ENCODE data around the gene NEK5. TPM values are rescaled to one million over a fixed set of nuclear protein-coding genes. Genes with fewer than 3 reads are reported as not detected.

NEK5 gene
- total and polyA plus RNA-seq, 2 of the 8 experiments (the other 6 are each of a cell fraction or from before 2014, with no cell fraction given), result 0.12 to 0.35 TPM

- Histone ChIP-seq H3K23me2 (ENCODE audit: low read depth, low read length) (no peaks in the 10 kb centered on the region; the same call in 1 of the 2 replicates), H2BK12ac (ENCODE audit: low read depth, low read length) (peak overlapping the region; percentile 70; the same call in 1 of the 2 replicates), H3K27ac (ENCODE audit: low read depth, low read length) (no peak overlapping the region), H2BK5ac (ENCODE audit: low read depth, low read length) (no peak overlapping the region), H4K20me1 (replicated peaks in 1 of 2; ENCODE audit: control insufficient read depth in 1 of 2, insufficient read depth in 2 of 2, low read length in 2 of 2) (no peaks in the 10 kb centered on the region), H3K14ac (ENCODE audit: insufficient read length) (no peak overlapping the region), H3K79me1 (ENCODE audit: low read depth, low read length) (no peaks in the 10 kb centered on the region), H3K4ac (replicated peaks; ENCODE audit: insufficient read length, low read depth, low read length) (no peak overlapping the region), H3K79me2 (ENCODE audit: control insufficient read depth in 1 of 2, insufficient read depth in 2 of 2, low read length in 2 of 2) (no peaks in the 10 kb centered on the region), H3K4me3 (ENCODE audit: extremely low read depth in 1 of 4, insufficient read depth in 2 of 4, low read depth in 3 of 4, low read length in 4 of 4) (no peak overlapping the region), H3K9ac (replicated peaks in 1 of 4; ENCODE audit: extremely low read depth in 1 of 4, low read depth in 3 of 4, low read length in 3 of 4) (no peak overlapping the region), H2AK5ac (ENCODE audit: low read depth, low read length) (peak overlapping the region; percentile 43; the same call in 1 of the 2 replicates), H2AFZ (ENCODE audit: low read length) (no peak overlapping the region), H3K56ac (replicated peaks; ENCODE audit: insufficient read length, low read depth, low read length) (no peak overlapping the region), H2BK15ac (ENCODE audit: low read length) (no peak overlapping the region), H3K4me2 (ENCODE audit: insufficient read depth in 1 of 2, low read depth in 2 of 2, low read length in 2 of 2) (no peak overlapping the region), H3K23ac (ENCODE audit: insufficient read length) (no peak overlapping the region), H2BK20ac (ENCODE audit: low read length) (no peak overlapping the region), H3K36me3 (ENCODE audit: control insufficient read depth in 2 of 4, insufficient read depth in 4 of 4, low read length in 3 of 4) (no peaks in the 10 kb centered on the region), H4K8ac (ENCODE audit: extremely low read depth, insufficient read depth, low read length) (no peak overlapping the region), H3K18ac (ENCODE audit: extremely low read depth, low read length) (no peak overlapping the region), H3K27me3 (replicated peaks in 1 of 4; ENCODE audit: control insufficient read depth in 3 of 4, extremely low read depth in 1 of 4, insufficient read depth in 3 of 4, low read length in 3 of 4) (peaks cover 2 to 8% (median 7%) of the 10 kb centered on the region in 4 experiments), H2BK120ac (replicated peaks; ENCODE audit: low read depth, low read length) (no peak overlapping the region), H3K4me1 (replicated peaks in 1 of 4; ENCODE audit: control insufficient read depth in 3 of 4, insufficient read depth in 4 of 4, low read length in 3 of 4) (peaks cover 2 to 4% (median 2%) of the 10 kb centered on the region in 4 experiments; a peak in 4 of 7 replicates), H3K9me3 (ENCODE audit: insufficient read depth in 2 of 2, low read depth in 1 of 2, low read length in 1 of 2) (peaks cover 0 to 4% of the 10 kb centered on the region in 2 experiments; a peak in 1 of 4 replicates), H4K5ac (ENCODE audit: insufficient read length, low read depth, low read length) (no peak overlapping the region), H4K91ac (replicated peaks; ENCODE audit: insufficient read length, low read length) (no peak overlapping the region)
- ChIA-PET POLR2A (ENCODE audit: partially characterized antibody) (interaction anchor here (0.7 to 1.0 kb wide), 3 partner anchors 9 to 580 kb away, joined by 4 read pairs; partner anchors contain the start of gene CNMD), CTCF (ENCODE audit: partially characterized antibody) (interaction anchor here (0.8 to 2.2 kb wide), 5 partner anchors 14 to 291 kb away, joined by 3 to 8 read pairs (median 5); no protein-coding TSS in a partner anchor)
- FAIRE-seq (no peak), DNase-seq (ENCODE audit: low read depth in 1 of 2, low spot score in 2 of 2) (no peak)
- WGBS, 2 experiments (ENCODE audit: extremely low coverage in 1 of 2, insufficient coverage in 1 of 2, insufficient read length in 1 of 2, insufficient replicate concordance in 2 of 2, low coverage in 1 of 2, low lambda C conversion rate in 2 of 2, missing lambda C conversion rate in 1 of 2), result 94% methylated on average over 6 of the region's 6 CpGs; no CpG with 5 or more reads in 1 of the 2 experiments
- TF ChIP-seq TAF7 (optimal IDR thresholded peaks at IDR 0.05; ENCODE audit: borderline replicate concordance, low read depth, low read length), result no peak
Observed at GRCh38 chr13:52160053-52160452, 31.2 kb upstream of the NEK5 start.

Data from H1 (cell line).